Left lung (tissue), 10 donors: ENCODE results near the gene PRDM2. TPM values are rescaled to one million over a fixed set of nuclear protein-coding genes. Genes with fewer than 3 reads are reported as not detected.
A peak's percentile ranks its signal among the peaks of the same experiment; 100 is the strongest.

ENCODE experiments used
- ATAC-seq: fragments of 200-7000 bp; cut with Tn5 transposase; one replicate; pipeline ENCODE4 v1.9.1; 2020; ENCODE audit warnings: moderate library complexity
- DNase-seq, 4 donors: peaks; one replicate each; pipeline ENCODE4 v3.0.0-alpha.2; 2013 to 2020
- H3K27ac ChIP-seq, 2 donors: fragments of 200-600 bp; sonication (generic) in 1 of 2; one replicate each; pipeline versions ENCODE4 v1.5.0 to v1.8.0; 2020 to 2021
- H3K27me3 ChIP-seq, 2 donors: fragments of 200-600 bp; sonication (generic) in 1 of 2; one replicate each; pipeline versions ENCODE4 v1.5.0 to v1.8.0; 2020 to 2021
- H3K36me3 ChIP-seq, 2 donors: fragments of 200-600 bp; sonication (generic) in 1 of 2; one replicate each; pipeline versions ENCODE4 v1.5.0 to v1.8.0; 2020 to 2021
- H3K4me1 ChIP-seq, 2 donors: fragments of 200-600 bp; one replicate each; pipeline ENCODE4 v1.8.0; 2021
- H3K4me3 ChIP-seq, 2 donors: fragments of 200-600 bp; sonication (generic) in 1 of 2; one replicate each; pipeline versions ENCODE4 v1.5.0 to v1.8.0; 2020 to 2021; ENCODE audit warnings: mild to moderate bottlenecking in 1 of 2
- H3K9me3 ChIP-seq, 2 donors: fragments of 200-600 bp; sonication (generic) in 1 of 2; one replicate each; pipeline versions ENCODE4 v1.5.0 to v1.8.0; 2020 to 2021
- CTCF ChIP-seq, 2 donors: fragments of 200-600 bp; sonication (generic) in 1 of 2; IDR thresholded peaks; one replicate each; pipeline versions ENCODE4 v1.5.0 to v1.8.0; 2021; ENCODE audit warnings: antibody characterized with exemption in 2 of 2
- intact Hi-C, 2 donors: fragments of 100-400 bp; cut with DNase I; formaldehyde crosslinking; loops; one replicate each; pipeline versions ENCODE4 v1.11.2 to v1.14.2; 2022
- polyA plus RNA-seq, 6 donors: library from polyadenylated mRNA; unstranded; fragments of 120-200 nt; gene quantifications; one replicate each; pipeline ENCODE4 v1.2.1, GENCODE V29; 2013; ENCODE audit not compliant: insufficient read length in 6 of 6
- total RNA-seq, 2 donors: library from RNA; stranded (reverse); fragmentation: NEBNext Ultra II Directional; extraction: Animal tissue kit (Norgen Biotek cat#: 25700); gene quantifications; one replicate each; pipeline ENCODE4 v1.2.1, GENCODE V29; 2021
- donor health status: DM: no; HTN: yes; CAD: no.
- donor health status: DM: no; HTN: no; CAD: no.

The PRDM2 gene
- total and polyA plus RNA-seq, 8 donors, result 39.6 to 51.7 (median 44.9) TPM

GRCh38 chr1:13826591-13826990 lies 126.6 kb downstream of the PRDM2 start:
- intact Hi-C loops, result loop anchor here in 1 of 2 donors (10.0 kb wide), 2 partner anchors 128 to 162 kb away; no protein-coding TSS in a partner anchor
- Histone ChIP-seq H3K36me3 (peaks cover 0 to 26% of the 10 kb centered on the region in 2 donors), H3K4me3 (no peak overlapping the region), H3K27ac (no peak overlapping the region), H3K9me3 (no peaks in the 10 kb centered on the region), H3K27me3 (peaks cover 0 to 3% of the 10 kb centered on the region in 2 donors), H3K4me1 (peaks cover 0 to 3% of the 10 kb centered on the region in 2 donors)
- DNase-seq (no peak), ATAC-seq (no peak)
- no peak for TF ChIP-seq CTCF (IDR thresholded peaks at IDR 0.05)

- Histone ChIP-seq H3K36me3 (peaks cover 0 to 6% of the 10 kb centered on the region in 2 donors), H3K27ac (no peak overlapping the region), H3K4me3 (no peak overlapping the region), H3K27me3 (peaks cover 0 to 3% of the 10 kb centered on the region in 2 donors), H3K9me3 (no peaks in the 10 kb centered on the region), H3K4me1 (peaks cover 0 to 3% of the 10 kb centered on the region in 2 donors)
- TF ChIP-seq CTCF (IDR thresholded peaks at IDR 0.05), result peak; percentile 42 to 53
- ATAC-seq, result peak; percentile 87
- DNase-seq, result peak in 3 of 4 donors; percentile 39 to 85 (median 75)
- intact Hi-C loops, result loop anchor here in 1 of 2 donors (10.0 kb wide), 2 partner anchors 126 to 164 kb away; no protein-coding TSS in a partner anchor
Measured at GRCh38 chr1:13828454-13829151, 128.6 kb downstream of the PRDM2 start.

- H3K9me3 ChIP-seq, result no peaks in the 10 kb centered on the region
- TF ChIP-seq CTCF (IDR thresholded peaks at IDR 0.05), result no peak
- DNase-seq (peak in 1 of 4 donors; percentile 38), ATAC-seq (peak; percentile 63)
- H3K27me3 ChIP-seq, result peaks cover 0 to 3% of the 10 kb centered on the region in 2 donors
- no peaks in the 10 kb centered on the region for H3K36me3 ChIP-seq
- H3K27ac ChIP-seq, result no peak overlapping the region
- no peak overlapping the region for H3K4me3 ChIP-seq
- intact Hi-C loops, result loop anchor here in 1 of 2 donors (10.0 kb wide), 2 partner anchors 126 to 164 kb away; no protein-coding TSS in a partner anchor
- H3K4me1 ChIP-seq, result peaks cover 0 to 3% of the 10 kb centered on the region in 2 donors
Measured at GRCh38 chr1:13829152-13829769, 129.3 kb downstream of the PRDM2 start.

GRCh38 chr1:13830170-13830569 lies 130.2 kb downstream of the PRDM2 start:
- H3K36me3 ChIP-seq, result no peaks in the 10 kb centered on the region
- ATAC-seq, result no peak
- peaks cover 0 to 3% of the 10 kb centered on the region in 2 donors for H3K4me1 ChIP-seq
- no peak for DNase-seq
- TF ChIP-seq CTCF (IDR thresholded peaks at IDR 0.05), result no peak
- H3K27me3 ChIP-seq, result peaks cover 0 to 3% of the 10 kb centered on the region in 2 donors
- no peaks in the 10 kb centered on the region for H3K9me3 ChIP-seq
- intact Hi-C loops, result no loop called here
- no peak overlapping the region for H3K4me3 ChIP-seq
- no peak overlapping the region for H3K27ac ChIP-seq
